CD14-positive monocyte (primary cell): Measurements from ENCODE around the gene MAMSTR. TPM values are rescaled to one million over a fixed set of nuclear protein-coding genes. Genes with fewer than 3 reads are reported as not detected.

Source experiments
- DNase-seq, 3 donors: peaks; one replicate each; pipeline ENCODE4 v3.0.0-alpha.2; 2011 to 2022
- H2AFZ ChIP-seq: 2 replicates; pipeline ENCODE4 v1.6.0; 2012; ENCODE audit warnings: mild to moderate bottlenecking, low read depth, low read length, inconsistent platforms; ENCODE audit not compliant: insufficient read depth, poor library complexity, severe bottlenecking
- H3K27ac ChIP-seq, 2 donors: 1 replicate in 1 of 2; 2 replicates in 1 of 2; pipeline ENCODE4 v1.5.1; 2012 to 2013; ENCODE audit warnings: low read length in 2 of 2, control low read depth in 1 of 2, inconsistent platforms in 1 of 2, low read depth in 1 of 2, mild to moderate bottlenecking in 1 of 2
- H3K27me3 ChIP-seq, 2 donors: one replicate each; pipeline versions ENCODE4 v1.6.0 to v1.6.1; 2011 to 2013; ENCODE audit warnings: low read length in 2 of 2; ENCODE audit not compliant: control insufficient read depth in 2 of 2, insufficient read depth in 2 of 2
- H3K36me3 ChIP-seq, 2 donors: replicated peaks in 1 of 2; 1 replicate in 1 of 2; 2 replicates in 1 of 2; pipeline versions ENCODE4 v1.5.1 to v1.6.1; 2012 to 2013; ENCODE audit warnings: low read length in 2 of 2, control low read depth in 1 of 2, inconsistent platforms in 1 of 2, mild to moderate bottlenecking in 1 of 2; ENCODE audit not compliant: insufficient read depth in 2 of 2, control insufficient read depth in 1 of 2
- H3K4me1 ChIP-seq, 2 donors: 1 replicate in 1 of 2; 2 replicates in 1 of 2; pipeline versions ENCODE4 v1.5.1 to v1.6.1; 2012 to 2013; ENCODE audit warnings: low read length in 2 of 2, control low read depth in 1 of 2, inconsistent platforms in 1 of 2, mild to moderate bottlenecking in 1 of 2, moderate library complexity in 1 of 2; ENCODE audit not compliant: insufficient read depth in 2 of 2, control insufficient read depth in 1 of 2
- H3K4me2 ChIP-seq: replicated peaks from 2 replicates; pipeline ENCODE3; 2012; ENCODE audit warnings: low read length, moderate library complexity, mild to moderate bottlenecking; ENCODE audit not compliant: poor library complexity, severe bottlenecking; ENCODE audit errors: extremely low read depth
- H3K4me3 ChIP-seq, 3 experiments: fragments of 200-600 bp in 1 of 3; sonication (generic) in 1 of 3; replicated peaks in 1 of 3; 1 replicate in 2 of 3; 2 replicates in 1 of 3; pipeline ENCODE4 v1.5.1; 2011 to 2013; ENCODE audit warnings: low read length in 3 of 3, mild to moderate bottlenecking in 3 of 3, control low read depth in 2 of 3, low read depth in 2 of 3, inconsistent platforms in 1 of 3, moderate library complexity in 1 of 3
- H3K79me2 ChIP-seq: 2 replicates; pipeline ENCODE4 v1.6.0; 2012; ENCODE audit warnings: mild to moderate bottlenecking, control low read depth, inconsistent platforms, low read length, moderate library complexity; ENCODE audit not compliant: insufficient read depth
- H3K9ac ChIP-seq: 2 replicates; pipeline ENCODE4 v1.6.0; 2017; ENCODE audit warnings: low read length, mild to moderate bottlenecking; ENCODE audit not compliant: insufficient read depth, poor library complexity, severe bottlenecking
- H3K9me3 ChIP-seq, 2 donors: replicated peaks in 1 of 2; 1 replicate in 1 of 2; 2 replicates in 1 of 2; pipeline versions ENCODE4 v1.5.1 to v1.6.1; 2012 to 2013; ENCODE audit warnings: low read length in 2 of 2, control low read depth in 1 of 2; ENCODE audit not compliant: control insufficient read depth in 1 of 2, insufficient read depth in 1 of 2
- H4K20me1 ChIP-seq: 2 replicates; pipeline ENCODE4 v1.6.0; 2012; ENCODE audit warnings: mild to moderate bottlenecking, low read length, control low read depth, moderate library complexity; ENCODE audit not compliant: insufficient read depth
- H3K27ac Mint-ChIP-seq, 7 donors: one replicate each; pipeline ENCODE4 v1.8.0; 2020; ENCODE audit warnings: mild to moderate bottlenecking in 7 of 7, mixed read lengths in 7 of 7, moderate library complexity in 6 of 7, inconsistent platforms in 2 of 7
- H3K27me3 Mint-ChIP-seq, 3 donors: one replicate each; pipeline ENCODE4 v1.8.0; 2021 to 2022; ENCODE audit warnings: low read depth in 3 of 3, mild to moderate bottlenecking in 3 of 3, mixed read lengths in 3 of 3, moderate library complexity in 3 of 3, inconsistent platforms in 1 of 3
- H3K36me3 Mint-ChIP-seq, 2 donors: one replicate each; pipeline ENCODE4 v1.8.0; 2020; ENCODE audit warnings: mixed read lengths in 2 of 2, inconsistent platforms in 1 of 2, mild to moderate bottlenecking in 1 of 2
- H3K4me1 Mint-ChIP-seq: one replicate; pipeline ENCODE4 v1.8.0; 2020; ENCODE audit warnings: mild to moderate bottlenecking, mixed read lengths
- H3K4me3 Mint-ChIP-seq, 2 donors: one replicate each; pipeline ENCODE4 v1.8.0; 2020; ENCODE audit warnings: mild to moderate bottlenecking in 2 of 2, mixed read lengths in 2 of 2, moderate library complexity in 1 of 2
- H3K9me3 Mint-ChIP-seq, 7 donors: one replicate each; pipeline ENCODE4 v1.8.0; 2020 to 2022; ENCODE audit warnings: mixed read lengths in 7 of 7, mild to moderate bottlenecking in 6 of 7, moderate library complexity in 6 of 7, inconsistent platforms in 2 of 7
- WGBS: methylation state at CpG from one replicate; pipeline ENCODE4 v1.1.5; 2013; ENCODE audit warnings: missing lambda C conversion rate; ENCODE audit not compliant: insufficient coverage; 5-methylcytosine and 5-hydroxymethylcytosine counted together
- intact Hi-C, 2 donors: fragments of 100-400 bp; cut with micrococcal nuclease; formaldehyde crosslinking; loops; one replicate each; pipeline versions ENCODE4 v1.15.0 to v1.15.1; 2023
- polyA plus RNA-seq, 3 donors: library from polyadenylated mRNA; depleted of rRNA in 1 of 3; unstranded in 2 of 3; stranded (reverse) in 1 of 3; fragments of 300-500 nt in 2 of 3; fragments of >200 nt in 1 of 3; fragmentation: Illumina TruSeq in 2 of 3; gene quantifications; 1 replicate in 2 of 3; 2 replicates in 1 of 3; pipeline ENCODE4 v1.2.3, GENCODE V29; 2012 to 2021
- TF ChIP-seq, protein P1 (sequence below): fragments of 200-600 bp; IDR thresholded peaks from one replicate; pipeline ENCODE4 v1.8.0; 2022; ENCODE audit warnings: antibody characterized with exemption, mild to moderate bottlenecking

MAMSTR gene
- polyA plus RNA-seq, 3 donors: 0.07 TPM; not detected in 2

DNA sequence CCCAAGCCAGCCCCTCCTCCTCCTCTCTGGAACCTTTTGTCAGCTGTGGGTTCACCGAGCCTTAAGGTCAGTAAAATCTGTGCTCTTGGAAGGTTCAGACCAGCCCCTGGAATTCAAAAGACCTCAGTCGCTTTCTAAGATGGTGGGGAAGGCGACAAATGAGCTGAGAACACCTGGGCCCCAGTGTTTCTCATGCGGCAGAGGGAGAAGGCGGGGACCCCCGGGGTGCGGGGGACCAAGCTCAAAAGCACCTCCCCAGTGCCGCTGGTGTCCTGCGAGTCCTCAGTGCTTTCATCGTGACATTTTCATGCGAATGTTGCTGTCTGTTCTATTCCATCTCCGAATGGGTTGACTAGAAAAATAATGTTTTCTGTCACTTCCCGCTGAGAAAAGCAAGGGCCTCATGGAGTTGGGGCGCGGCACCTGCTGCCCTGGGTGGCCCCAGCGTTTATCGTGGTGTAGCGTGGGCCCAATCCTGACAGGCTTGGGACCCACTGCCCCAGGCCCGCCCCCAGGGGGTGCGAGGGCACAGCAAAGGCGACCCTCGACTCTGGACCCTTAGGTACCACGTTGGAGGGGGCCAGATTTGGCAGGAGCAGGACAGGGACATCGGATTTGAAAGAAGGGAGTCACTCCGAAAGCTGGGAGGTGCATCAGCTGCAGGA, 46.0 kb downstream of the MAMSTR start:
- H3K4me1 Mint-ChIP-seq: peaks cover 8% of the 10 kb centered on the region
- no peak overlapping the region for H3K4me3 Mint-ChIP-seq
- DNase-seq: no peak
- no peaks in the 10 kb centered on the region for H3K36me3 Mint-ChIP-seq
- no peak overlapping the region for H3K4me2 ChIP-seq
- H3K27me3 ChIP-seq: no peaks in the 10 kb centered on the region
- H3K79me2 ChIP-seq: no peaks in the 10 kb centered on the region
- TF ChIP-seq, protein P1, sequence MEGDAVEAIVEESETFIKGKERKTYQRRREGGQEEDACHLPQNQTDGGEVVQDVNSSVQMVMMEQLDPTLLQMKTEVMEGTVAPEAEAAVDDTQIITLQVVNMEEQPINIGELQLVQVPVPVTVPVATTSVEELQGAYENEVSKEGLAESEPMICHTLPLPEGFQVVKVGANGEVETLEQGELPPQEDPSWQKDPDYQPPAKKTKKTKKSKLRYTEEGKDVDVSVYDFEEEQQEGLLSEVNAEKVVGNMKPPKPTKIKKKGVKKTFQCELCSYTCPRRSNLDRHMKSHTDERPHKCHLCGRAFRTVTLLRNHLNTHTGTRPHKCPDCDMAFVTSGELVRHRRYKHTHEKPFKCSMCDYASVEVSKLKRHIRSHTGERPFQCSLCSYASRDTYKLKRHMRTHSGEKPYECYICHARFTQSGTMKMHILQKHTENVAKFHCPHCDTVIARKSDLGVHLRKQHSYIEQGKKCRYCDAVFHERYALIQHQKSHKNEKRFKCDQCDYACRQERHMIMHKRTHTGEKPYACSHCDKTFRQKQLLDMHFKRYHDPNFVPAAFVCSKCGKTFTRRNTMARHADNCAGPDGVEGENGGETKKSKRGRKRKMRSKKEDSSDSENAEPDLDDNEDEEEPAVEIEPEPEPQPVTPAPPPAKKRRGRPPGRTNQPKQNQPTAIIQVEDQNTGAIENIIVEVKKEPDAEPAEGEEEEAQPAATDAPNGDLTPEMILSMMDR: no peak
- no peak overlapping the region for H3K27ac ChIP-seq
- H3K9ac ChIP-seq: no peak overlapping the region
- peaks cover 0 to 7% (median 5%) of the 10 kb centered on the region in 7 donors for H3K9me3 Mint-ChIP-seq
- H3K27me3 Mint-ChIP-seq: peaks cover 2 to 4% (median 3%) of the 10 kb centered on the region in 3 donors
- no peaks in the 10 kb centered on the region for H3K36me3 ChIP-seq
- no peak overlapping the region for H3K27ac Mint-ChIP-seq
- peaks cover 0 to 7% of the 10 kb centered on the region in 2 donors for H3K4me1 ChIP-seq
- no peak overlapping the region for H2AFZ ChIP-seq
- no peak overlapping the region for H3K4me3 ChIP-seq
- intact Hi-C loops: no loop called here
- no peaks in the 10 kb centered on the region for H4K20me1 ChIP-seq
- WGBS: 85% methylated on average over 25 of the region's 25 CpGs
- no peaks in the 10 kb centered on the region for H3K9me3 ChIP-seq

DNA sequence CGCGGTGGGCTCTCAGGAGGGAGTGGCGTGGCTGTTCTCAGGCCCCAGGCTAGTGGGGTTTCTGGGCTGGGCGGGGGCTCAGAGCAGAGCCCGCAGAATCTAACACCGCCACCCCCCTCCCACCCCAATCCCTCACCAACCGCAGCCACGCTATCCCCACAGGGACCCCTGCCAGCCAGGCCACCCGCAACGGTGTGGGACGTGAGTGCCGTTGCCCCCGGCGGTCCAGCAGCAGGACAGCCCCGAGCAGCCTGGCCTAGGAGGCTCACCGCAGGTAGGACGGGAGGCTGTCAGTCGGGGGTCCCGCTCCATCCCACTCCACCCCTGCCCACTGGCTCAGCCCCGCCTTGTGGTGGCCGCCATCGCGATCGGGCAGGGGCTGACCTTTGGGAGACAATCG, 46.5 kb downstream of the MAMSTR start, which contains the start of gene NTN5:
NTN5 (minus strand) TSS at position 24 of the 400 bp plus-strand sequence. CDS start 2,031 bp downstream, outside the sequence.
- H3K27ac Mint-ChIP-seq: no peak within 1 kb of the TSS
- WGBS: 94% methylated on average over 21 of the region's 25 CpGs
- Histone ChIP-seq H3K9ac (no peak within 1 kb of the TSS), H3K36me3 (no peaks in the 10 kb centered on the region), H3K27me3 (no peaks in the 10 kb centered on the region), H3K27ac (no peak within 1 kb of the TSS), H3K79me2 (no peaks in the 10 kb centered on the region), H3K9me3 (no peaks in the 10 kb centered on the region), H4K20me1 (no peaks in the 10 kb centered on the region), H3K4me1 (peaks cover 0 to 7% of the 10 kb centered on the region in 2 donors), H3K4me3 (no peak within 1 kb of the TSS), H2AFZ (no peak within 1 kb of the TSS), H3K4me2 (no peak within 1 kb of the TSS)
- H3K27me3 Mint-ChIP-seq: peaks cover 2 to 4% (median 3%) of the 10 kb centered on the region in 3 donors
- H3K9me3 Mint-ChIP-seq: peaks cover 0 to 7% (median 5%) of the 10 kb centered on the region in 7 donors
- TF ChIP-seq, protein P1: no peak
- intact Hi-C loops: no loop called here
- no peak for DNase-seq
- H3K4me3 Mint-ChIP-seq: no peak within 1 kb of the TSS
- H3K4me1 Mint-ChIP-seq: peaks cover 8% of the 10 kb centered on the region
- H3K36me3 Mint-ChIP-seq: no peaks in the 10 kb centered on the region
